ENCODE data around the gene GALNT17.

Gene GALNT17

GRCh38 chr7:71485586-71485985 is 353.6 kb downstream of the GALNT17 start:
- no peak overlapping the region for H3K27ac ChIP-seq (ENCODE audit: low read depth, low read length)
- peaks cover 0 to 17% (median 11%) of the 10 kb centered on the region in 5 donors for H3K4me1 ChIP-seq (ENCODE audit: control insufficient read depth in 5 of 5, insufficient read depth in 5 of 5, low read length in 5 of 5)
- no peak overlapping the region for H3K4me3 ChIP-seq (ENCODE audit: low read depth in 1 of 5, low read length in 5 of 5)

GRCh38 chr7:71486414-71486813 is 354.5 kb downstream of the GALNT17 start:
- Histone ChIP-seq H3K4me1 (ENCODE audit: control insufficient read depth in 5 of 5, insufficient read depth in 5 of 5, low read length in 5 of 5) (peaks cover 0 to 12% (median 6%) of the 10 kb centered on the region in 5 donors), H3K27me3 (ENCODE audit: control insufficient read depth in 5 of 5, insufficient read depth in 4 of 5, low read length in 5 of 5) (no peaks in the 10 kb centered on the region), H3K9me3 (ENCODE audit: control insufficient read depth in 5 of 5, low read length in 5 of 5) (no peaks in the 10 kb centered on the region), H3K27ac (ENCODE audit: low read depth, low read length) (no peak overlapping the region), H3K4me3 (ENCODE audit: low read depth in 1 of 5, low read length in 5 of 5) (no peak overlapping the region), H3K9ac (ENCODE audit: low read length in 5 of 5) (no peak overlapping the region), H3K36me3 (ENCODE audit: control insufficient read depth in 5 of 5, insufficient read depth in 5 of 5, low read length in 5 of 5) (no peaks in the 10 kb centered on the region)

More at GRCh38 chr7:71485586-71485985, 353.6 kb downstream of the GALNT17 start:
- Histone ChIP-seq H3K9me3 (ENCODE audit: control insufficient read depth in 5 of 5, low read length in 5 of 5) (no peaks in the 10 kb centered on the region), H3K9ac (ENCODE audit: low read length in 5 of 5) (no peak overlapping the region), H3K36me3 (ENCODE audit: control insufficient read depth in 5 of 5, insufficient read depth in 5 of 5, low read length in 5 of 5) (no peaks in the 10 kb centered on the region), H3K27me3 (ENCODE audit: control insufficient read depth in 5 of 5, insufficient read depth in 4 of 5, low read length in 5 of 5) (no peaks in the 10 kb centered on the region)

GRCh38 chr7:71486856-71487628 is 355.1 kb downstream of the GALNT17 start:
- no peak overlapping the region for H3K4me3 ChIP-seq (ENCODE audit: low read depth in 1 of 5, low read length in 5 of 5)
- H3K27me3 ChIP-seq (ENCODE audit: control insufficient read depth in 5 of 5, insufficient read depth in 4 of 5, low read length in 5 of 5), result no peaks in the 10 kb centered on the region
- H3K4me1 ChIP-seq (ENCODE audit: control insufficient read depth in 5 of 5, insufficient read depth in 5 of 5, low read length in 5 of 5), result peaks cover 0 to 9% (median 4%) of the 10 kb centered on the region in 5 donors
- no peak overlapping the region for H3K9ac ChIP-seq (ENCODE audit: low read length in 5 of 5)
- H3K27ac ChIP-seq (ENCODE audit: low read depth, low read length), result peak overlapping the region; percentile 46
- no peaks in the 10 kb centered on the region for H3K36me3 ChIP-seq (ENCODE audit: control insufficient read depth in 5 of 5, insufficient read depth in 5 of 5, low read length in 5 of 5)
- no peaks in the 10 kb centered on the region for H3K9me3 ChIP-seq (ENCODE audit: control insufficient read depth in 5 of 5, low read length in 5 of 5)

- Histone ChIP-seq H3K36me3 (ENCODE audit: control insufficient read depth in 5 of 5, insufficient read depth in 5 of 5, low read length in 5 of 5) (no peaks in the 10 kb centered on the region), H3K9ac (ENCODE audit: low read length in 5 of 5) (no peak overlapping the region), H3K4me1 (ENCODE audit: control insufficient read depth in 5 of 5, insufficient read depth in 5 of 5, low read length in 5 of 5) (peaks cover 0 to 9% (median 4%) of the 10 kb centered on the region in 5 donors), H3K27me3 (ENCODE audit: control insufficient read depth in 5 of 5, insufficient read depth in 4 of 5, low read length in 5 of 5) (no peaks in the 10 kb centered on the region), H3K27ac (ENCODE audit: low read depth, low read length) (no peak overlapping the region), H3K9me3 (ENCODE audit: control insufficient read depth in 5 of 5, low read length in 5 of 5) (no peaks in the 10 kb centered on the region), H3K4me3 (ENCODE audit: low read depth in 1 of 5, low read length in 5 of 5) (no peak overlapping the region)
These were observed 356.4 kb downstream of the GALNT17 start for GRCh38 chr7:71488308-71488707.

GRCh38 chr7:71491336-71491735 is 359.4 kb downstream of the GALNT17 start:
- Histone ChIP-seq H3K36me3 (ENCODE audit: control insufficient read depth in 5 of 5, insufficient read depth in 5 of 5, low read length in 5 of 5) (no peaks in the 10 kb centered on the region), H3K27me3 (ENCODE audit: control insufficient read depth in 5 of 5, insufficient read depth in 4 of 5, low read length in 5 of 5) (no peaks in the 10 kb centered on the region), H3K4me1 (ENCODE audit: control insufficient read depth in 5 of 5, insufficient read depth in 5 of 5, low read length in 5 of 5) (peaks cover 0 to 9% (median 4%) of the 10 kb centered on the region in 5 donors), H3K27ac (ENCODE audit: low read depth, low read length) (no peak overlapping the region), H3K9me3 (ENCODE audit: control insufficient read depth in 5 of 5, low read length in 5 of 5) (no peaks in the 10 kb centered on the region), H3K9ac (ENCODE audit: low read length in 5 of 5) (no peak overlapping the region), H3K4me3 (ENCODE audit: low read depth in 1 of 5, low read length in 5 of 5) (no peak overlapping the region)

- no peak overlapping the region for H3K4me3 ChIP-seq (ENCODE audit: low read depth in 1 of 5, low read length in 5 of 5)
- H3K9ac ChIP-seq (ENCODE audit: low read length in 5 of 5), result no peak overlapping the region
- no peaks in the 10 kb centered on the region for H3K27me3 ChIP-seq (ENCODE audit: control insufficient read depth in 5 of 5, insufficient read depth in 4 of 5, low read length in 5 of 5)
- no peak overlapping the region for H3K27ac ChIP-seq (ENCODE audit: low read depth, low read length)
- no peaks in the 10 kb centered on the region for H3K36me3 ChIP-seq (ENCODE audit: control insufficient read depth in 5 of 5, insufficient read depth in 5 of 5, low read length in 5 of 5)
- H3K9me3 ChIP-seq (ENCODE audit: control insufficient read depth in 5 of 5, low read length in 5 of 5), result no peaks in the 10 kb centered on the region
- peaks cover 0 to 10% (median 5%) of the 10 kb centered on the region in 5 donors for H3K4me1 ChIP-seq (ENCODE audit: control insufficient read depth in 5 of 5, insufficient read depth in 5 of 5, low read length in 5 of 5)
These were observed 363.9 kb downstream of the GALNT17 start for GRCh38 chr7:71495828-71496227.

- Histone ChIP-seq H3K36me3 (ENCODE audit: control insufficient read depth in 5 of 5, insufficient read depth in 5 of 5, low read length in 5 of 5) (no peaks in the 10 kb centered on the region), H3K27me3 (ENCODE audit: control insufficient read depth in 5 of 5, insufficient read depth in 4 of 5, low read length in 5 of 5) (no peaks in the 10 kb centered on the region), H3K9ac (ENCODE audit: low read length in 5 of 5) (no peak overlapping the region), H3K27ac (ENCODE audit: low read depth, low read length) (no peak overlapping the region), H3K4me3 (ENCODE audit: low read depth in 1 of 5, low read length in 5 of 5) (peak overlapping the region in 2 of 5 donors; percentile 11 to 19), H3K9me3 (ENCODE audit: control insufficient read depth in 5 of 5, low read length in 5 of 5) (peaks cover 0 to 3% (median 0%) of the 10 kb centered on the region in 5 donors), H3K4me1 (ENCODE audit: control insufficient read depth in 5 of 5, insufficient read depth in 5 of 5, low read length in 5 of 5) (peaks cover 0 to 10% (median 5%) of the 10 kb centered on the region in 5 donors)
These were observed 365.5 kb downstream of the GALNT17 start for GRCh38 chr7:71497256-71497946.

- Histone ChIP-seq H3K27ac (ENCODE audit: low read depth, low read length) (no peak overlapping the region), H3K27me3 (ENCODE audit: control insufficient read depth in 5 of 5, insufficient read depth in 4 of 5, low read length in 5 of 5) (no peaks in the 10 kb centered on the region), H3K4me1 (ENCODE audit: control insufficient read depth in 5 of 5, insufficient read depth in 5 of 5, low read length in 5 of 5) (peaks cover 0 to 10% (median 5%) of the 10 kb centered on the region in 5 donors)
These were observed 366.4 kb downstream of the GALNT17 start for GRCh38 chr7:71498381-71498780.

GRCh38 chr7:71504697-71505441 is 372.9 kb downstream of the GALNT17 start:
- H3K27ac ChIP-seq (ENCODE audit: low read depth, low read length), result no peak overlapping the region
- no peaks in the 10 kb centered on the region for H3K36me3 ChIP-seq (ENCODE audit: control insufficient read depth in 5 of 5, insufficient read depth in 5 of 5, low read length in 5 of 5)
- peaks cover 0 to 5% (median 0%) of the 10 kb centered on the region in 5 donors for H3K9me3 ChIP-seq (ENCODE audit: control insufficient read depth in 5 of 5, low read length in 5 of 5)
- H3K9ac ChIP-seq (ENCODE audit: low read length in 5 of 5), result no peak overlapping the region
- H3K4me1 ChIP-seq (ENCODE audit: control insufficient read depth in 5 of 5, insufficient read depth in 5 of 5, low read length in 5 of 5), result no peaks in the 10 kb centered on the region
- H3K4me3 ChIP-seq (ENCODE audit: low read depth in 1 of 5, low read length in 5 of 5), result no peak overlapping the region
- H3K27me3 ChIP-seq (ENCODE audit: control insufficient read depth in 5 of 5, insufficient read depth in 4 of 5, low read length in 5 of 5), result no peaks in the 10 kb centered on the region

More at GRCh38 chr7:71498381-71498780, 366.4 kb downstream of the GALNT17 start:
- Histone ChIP-seq H3K9me3 (ENCODE audit: control insufficient read depth in 5 of 5, low read length in 5 of 5) (peaks cover 0 to 5% (median 0%) of the 10 kb centered on the region in 5 donors), H3K4me3 (ENCODE audit: low read depth in 1 of 5, low read length in 5 of 5) (no peak overlapping the region), H3K9ac (ENCODE audit: low read length in 5 of 5) (no peak overlapping the region), H3K36me3 (ENCODE audit: control insufficient read depth in 5 of 5, insufficient read depth in 5 of 5, low read length in 5 of 5) (no peaks in the 10 kb centered on the region)

Measured in subcutaneous abdominal adipose tissue (tissue), 5 donors.